Coronary artery (tissue), 2 donors: ENCODE measurements around the gene NUMBL.

Experiments used
- DNase-seq: peaks from one replicate; pipeline ENCODE4 v3.0.0-alpha.2; 2017; ENCODE audit warnings: low spot score
- H3K27ac ChIP-seq, 2 donors: fragments of 200-600 bp; sonication (generic); one replicate each; pipeline ENCODE4 v1.5.1; 2016 to 2019
- H3K4me3 ChIP-seq: fragments of 200-600 bp; sonication (generic); 2 replicates; pipeline ENCODE4 v1.5.1; 2016; ENCODE audit warnings: mild to moderate bottlenecking, moderate library complexity
- TF ChIP-seq, protein P1 (sequence below): fragments of 200-600 bp; sonication (generic); IDR thresholded peaks from one replicate; pipeline ENCODE4 v1.5.1; 2019; ENCODE audit warnings: antibody characterized with exemption

Gene NUMBL

DNA sequence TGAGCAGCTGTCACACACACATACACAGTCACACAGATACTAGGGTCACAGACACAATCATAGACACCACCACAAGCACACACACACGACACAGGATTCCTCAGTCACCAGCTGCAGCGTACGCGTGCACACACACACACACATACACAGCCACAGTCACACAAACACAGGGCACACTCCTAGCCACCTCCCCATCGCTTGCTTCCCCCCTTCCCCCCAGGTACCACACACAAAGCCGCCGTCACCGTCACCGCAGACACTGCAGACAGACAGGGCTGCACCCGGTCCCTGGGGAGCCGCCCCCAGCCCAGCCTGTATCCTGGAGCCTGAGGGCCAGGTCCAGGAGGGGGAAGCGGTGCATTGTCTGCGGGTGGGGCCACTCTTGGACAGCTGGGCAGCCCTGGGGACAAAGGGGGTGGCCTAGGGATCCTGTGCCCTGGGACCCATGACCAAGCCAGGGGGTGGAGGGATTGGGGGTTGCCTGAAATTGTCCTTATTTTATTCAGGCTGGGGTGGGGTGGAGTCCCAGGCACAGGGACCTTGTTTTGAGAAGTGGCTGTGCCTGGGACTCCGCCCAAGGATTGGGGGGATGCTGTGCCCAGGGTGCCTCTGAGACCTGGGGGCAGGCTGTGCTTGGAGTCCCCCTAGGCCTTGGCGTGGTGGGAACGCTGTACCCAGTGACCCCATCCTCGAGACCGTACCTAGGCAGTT lies 957 bp downstream of the NUMBL start:
- TF ChIP-seq, protein P1, sequence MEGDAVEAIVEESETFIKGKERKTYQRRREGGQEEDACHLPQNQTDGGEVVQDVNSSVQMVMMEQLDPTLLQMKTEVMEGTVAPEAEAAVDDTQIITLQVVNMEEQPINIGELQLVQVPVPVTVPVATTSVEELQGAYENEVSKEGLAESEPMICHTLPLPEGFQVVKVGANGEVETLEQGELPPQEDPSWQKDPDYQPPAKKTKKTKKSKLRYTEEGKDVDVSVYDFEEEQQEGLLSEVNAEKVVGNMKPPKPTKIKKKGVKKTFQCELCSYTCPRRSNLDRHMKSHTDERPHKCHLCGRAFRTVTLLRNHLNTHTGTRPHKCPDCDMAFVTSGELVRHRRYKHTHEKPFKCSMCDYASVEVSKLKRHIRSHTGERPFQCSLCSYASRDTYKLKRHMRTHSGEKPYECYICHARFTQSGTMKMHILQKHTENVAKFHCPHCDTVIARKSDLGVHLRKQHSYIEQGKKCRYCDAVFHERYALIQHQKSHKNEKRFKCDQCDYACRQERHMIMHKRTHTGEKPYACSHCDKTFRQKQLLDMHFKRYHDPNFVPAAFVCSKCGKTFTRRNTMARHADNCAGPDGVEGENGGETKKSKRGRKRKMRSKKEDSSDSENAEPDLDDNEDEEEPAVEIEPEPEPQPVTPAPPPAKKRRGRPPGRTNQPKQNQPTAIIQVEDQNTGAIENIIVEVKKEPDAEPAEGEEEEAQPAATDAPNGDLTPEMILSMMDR: no peak
- no peak for DNase-seq
- peak overlapping the region; percentile 91 for H3K4me3 ChIP-seq
- H3K27ac ChIP-seq: peak overlapping the region; percentile 95 to 96

DNA sequence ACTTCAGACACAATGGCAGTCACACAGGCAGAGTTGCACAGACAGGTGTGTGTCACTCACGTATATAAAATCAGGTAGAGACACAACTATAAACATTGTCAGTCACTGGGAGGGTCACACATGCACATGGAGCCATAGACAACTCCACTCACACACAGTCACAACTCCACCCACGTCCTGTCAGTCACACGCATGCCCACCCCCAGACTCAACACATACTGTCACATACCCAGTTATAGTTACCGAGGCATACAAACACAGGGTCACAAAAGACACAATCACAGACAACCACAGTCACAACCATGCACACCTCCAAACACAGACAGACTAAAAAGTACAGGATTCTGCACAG lies 1.5 kb downstream of the NUMBL start:
- TF ChIP-seq, protein P1: no peak
- peak overlapping the region; percentile 95 to 96 for H3K27ac ChIP-seq
- no peak for DNase-seq

DNA sequence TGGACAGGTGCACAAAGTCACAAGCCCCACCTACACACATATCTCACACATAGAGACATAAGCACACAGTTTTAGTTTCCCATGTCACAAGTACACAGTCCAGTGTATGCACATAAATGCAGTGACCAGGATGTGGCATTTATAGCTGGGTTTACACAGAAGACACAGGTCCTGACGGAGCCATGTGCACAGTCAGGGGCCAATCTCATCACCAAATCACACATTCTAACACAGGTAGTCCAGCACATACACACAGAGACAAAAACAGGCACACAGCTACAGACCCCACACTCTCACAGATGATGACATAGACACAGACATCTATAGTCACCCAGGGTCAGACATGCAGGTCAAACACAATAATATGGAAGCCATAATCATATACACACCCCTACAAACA lies 2.1 kb downstream of the NUMBL start:
- Histone ChIP-seq H3K27ac (peak overlapping the region; percentile 57 to 96), H3K4me3 (peak overlapping the region; percentile 91)
- TF ChIP-seq, protein P1: no peak
- no peak for DNase-seq

More for the DNA sequence above, 1.5 kb downstream of the NUMBL start:
- H3K4me3 ChIP-seq: peak overlapping the region; percentile 91

DNA sequence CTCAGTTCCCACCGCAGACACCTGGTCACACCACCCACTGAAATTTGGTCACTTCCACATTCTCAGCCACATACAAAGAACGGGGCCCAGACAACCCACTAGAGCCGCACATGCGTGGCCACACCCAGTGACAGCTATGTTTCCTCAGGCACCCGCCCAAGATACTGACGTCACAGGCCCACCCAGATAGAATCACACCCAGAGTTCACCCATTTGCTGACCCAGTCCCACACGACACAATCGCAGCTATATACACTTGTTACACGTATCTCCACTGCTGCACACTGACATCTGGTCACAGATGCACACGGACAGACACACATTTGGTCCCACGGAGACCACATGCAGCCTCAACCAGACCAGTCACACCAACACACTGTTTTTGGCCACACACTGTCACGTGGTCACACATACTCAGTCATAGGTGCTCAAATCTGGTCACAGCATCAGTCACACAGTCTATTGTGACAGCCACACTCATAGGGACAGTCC lies 2.9 kb downstream of the NUMBL start:
- TF ChIP-seq, protein P1: no peak
- Histone ChIP-seq H3K4me3 (peak overlapping the region; percentile 91), H3K27ac (peak overlapping the region; percentile 57 to 96)
- DNase-seq: peak; percentile 94

DNA sequence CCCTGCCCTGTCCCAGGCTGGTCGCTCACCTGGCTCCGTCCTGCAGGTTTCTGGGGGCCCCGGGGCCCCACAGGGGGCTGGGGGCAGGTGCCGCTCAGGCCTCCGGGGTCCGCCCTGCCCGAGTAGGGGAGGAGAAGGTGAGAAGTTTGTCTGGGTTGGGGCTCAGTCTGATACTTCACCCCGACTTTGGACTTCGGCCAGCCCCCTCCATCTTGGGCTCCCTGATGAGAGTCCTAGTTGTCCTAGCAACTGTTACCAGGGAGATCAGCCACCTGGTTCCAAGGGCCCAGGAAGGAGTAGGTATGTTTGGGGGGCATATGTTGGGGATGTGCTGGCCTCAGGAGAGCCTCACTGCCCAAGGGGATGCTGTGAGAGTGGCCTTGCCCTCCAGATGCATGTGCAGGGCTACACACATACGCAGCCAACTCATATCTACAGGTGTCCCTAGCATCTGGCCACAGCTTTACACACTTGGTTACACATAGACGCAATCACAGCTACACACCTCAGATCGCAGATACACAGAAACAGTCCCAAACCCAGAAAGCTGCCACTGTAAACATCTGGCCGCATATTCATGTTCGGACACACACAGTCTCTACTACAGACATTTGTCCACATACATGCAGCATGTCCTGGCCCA lies 3.4 kb downstream of the NUMBL start:
- Histone ChIP-seq H3K4me3 (peak overlapping the region; percentile 91), H3K27ac (peak overlapping the region; percentile 57 to 96)
- TF ChIP-seq, protein P1: no peak
- no peak for DNase-seq

DNA sequence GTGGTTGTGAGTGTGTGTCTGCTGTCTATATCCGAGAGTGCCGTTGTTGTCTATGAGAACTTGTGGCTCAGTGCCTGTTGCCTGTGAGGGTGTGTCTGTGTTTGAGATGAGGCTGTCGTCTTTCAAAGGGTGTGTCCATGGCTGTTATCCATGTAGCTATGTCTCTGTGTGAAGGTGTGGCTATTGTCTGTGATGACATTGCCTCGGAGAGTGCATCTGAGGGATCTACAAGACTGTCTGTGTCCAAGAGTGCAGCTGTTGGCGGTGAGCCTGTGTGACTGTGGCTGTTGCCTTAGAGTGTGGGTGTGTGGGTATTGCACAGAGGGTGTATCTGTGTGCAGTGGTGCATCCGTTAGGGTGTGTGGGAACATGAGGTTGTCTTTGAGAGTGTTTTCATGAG lies 4.9 kb downstream of the NUMBL start:
- Histone ChIP-seq H3K4me3 (no peak overlapping the region), H3K27ac (peak overlapping the region in 1 of 2 donors; percentile 50)
- DNase-seq: no peak
- TF ChIP-seq, protein P1: no peak
